CD4-positive, alpha-beta T cell treated with Interleukin-4 for 4 hours (primary cell): ENCODE results near the gene SNX27.
"Not testable (repeated sequence)": the region's sequence is repeated elsewhere in the genome, so short reads cannot be mapped to it uniquely, and the experiment has no call there.

ENCODE experiments used
- DNase-seq: peaks from one replicate; pipeline ENCODE4 v3.0.0-alpha.2; 2020

The SNX27 gene

GRCh38 chr1:151723726-151724370, 112.0 kb downstream of the SNX27 start:
- DNase-seq, result no peak

- DNase-seq, result no peak
Observed at GRCh38 chr1:151728151-151729054, 116.6 kb downstream of the SNX27 start.

GRCh38 chr1:151729157-151729965, 117.5 kb downstream of the SNX27 start:
- DNase-seq, result no peak

GRCh38 chr1:151729966-151730291, 118.1 kb downstream of the SNX27 start:
- DNase-seq, result no peak

- DNase-seq, result no peak
Observed at GRCh38 chr1:151733126-151733525, 121.3 kb downstream of the SNX27 start.

GRCh38 chr1:151733995-151734394, 122.1 kb downstream of the SNX27 start:
- DNase-seq, result not testable (repeated sequence)

- DNase-seq, result no peak
Observed at GRCh38 chr1:151737026-151737425, 125.2 kb downstream of the SNX27 start.

- no peak for DNase-seq
Observed at GRCh38 chr1:151737479-151737878, 125.6 kb downstream of the SNX27 start.

GRCh38 chr1:151739590-151740355, 127.9 kb downstream of the SNX27 start:
- DNase-seq, result no peak

- DNase-seq, result no peak
Observed at GRCh38 chr1:151741516-151741915, 129.7 kb downstream of the SNX27 start.
